Inflammatory macrophage treated with lipopolysaccharide for 4 hours (primary cell): ENCODE measurements around the gene XRCC2.
"Not testable (repeated sequence)": the region's sequence is repeated elsewhere in the genome, so short reads cannot be mapped to it uniquely, and the experiment has no call there.

Experiments used
- DNase-seq: peaks from one replicate; pipeline ENCODE4 v3.0.0-alpha.2; 2020

The XRCC2 gene

DNA sequence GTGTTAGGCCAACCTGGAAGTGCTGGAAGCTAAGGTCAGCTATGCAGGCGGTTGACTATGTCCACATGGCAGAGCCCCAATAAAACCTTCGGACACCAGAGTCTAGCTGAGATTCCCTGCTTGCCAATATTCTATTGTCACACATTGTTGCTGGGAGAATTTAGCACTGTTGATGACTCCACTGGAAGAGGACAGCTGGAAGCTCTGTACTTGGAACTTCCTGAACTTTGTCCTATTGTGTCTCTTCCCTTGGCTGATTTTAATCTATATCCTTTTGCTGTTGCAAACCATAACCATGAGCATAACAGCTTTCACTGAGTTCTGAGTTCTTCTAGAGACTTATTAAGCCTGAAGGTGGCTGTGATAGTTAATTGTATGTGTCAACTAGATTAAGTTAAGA lies 12.0 kb downstream of the XRCC2 start:
- no peak for DNase-seq

DNA sequence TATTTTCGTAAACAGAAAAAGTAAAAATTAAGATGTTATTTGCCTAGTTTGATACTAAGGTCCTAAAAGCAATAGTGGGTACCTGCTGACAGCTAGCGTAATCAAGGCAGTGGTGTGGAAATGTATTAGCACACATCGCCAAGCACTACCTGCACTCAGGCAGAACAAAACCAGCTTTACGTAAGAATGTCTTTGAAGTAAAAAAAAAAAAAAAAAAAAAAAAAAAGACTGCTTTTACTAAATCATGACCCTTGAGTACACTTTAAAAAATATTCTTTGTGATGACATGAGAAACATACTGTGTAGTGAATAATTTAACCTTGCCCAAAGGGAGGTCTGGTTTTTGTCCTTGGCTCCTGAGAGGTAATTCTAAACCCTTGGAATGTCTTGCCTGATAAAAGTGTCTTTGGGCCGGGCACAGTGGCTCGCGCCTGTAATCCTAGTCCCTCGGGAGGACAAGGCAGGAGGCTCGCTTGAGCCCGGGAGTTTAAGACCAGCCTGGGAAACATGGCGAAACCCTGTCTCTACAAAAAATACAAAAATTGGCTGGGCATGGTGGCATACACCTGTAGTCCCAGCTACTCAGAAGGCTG lies 12.7 kb downstream of the XRCC2 start:
- no peak for DNase-seq

DNA sequence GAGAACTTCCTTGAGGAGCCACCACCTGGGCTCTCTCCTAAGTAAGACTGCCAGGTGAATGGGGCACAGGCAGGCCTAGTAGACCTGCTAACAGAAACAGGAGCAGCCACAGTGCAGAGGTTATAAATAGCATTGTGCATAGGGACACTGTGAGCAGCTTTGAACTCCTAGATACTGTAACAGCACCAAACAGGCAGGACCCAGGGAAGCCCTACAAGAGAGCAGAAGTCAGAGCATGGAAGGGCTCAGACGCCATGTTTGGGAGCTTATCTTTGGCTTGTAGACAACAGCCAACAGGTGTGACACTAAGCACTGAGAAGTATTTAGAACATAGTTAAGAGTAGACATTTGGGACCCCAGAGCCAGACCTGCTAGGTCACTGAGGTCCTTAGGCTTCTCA lies 14.5 kb downstream of the XRCC2 start:
- DNase-seq, result no peak

GRCh38 chr7:152660021-152660420 lies 15.9 kb downstream of the XRCC2 start:
- DNase-seq, result no peak

GRCh38 chr7:152654971-152655370 lies 21.0 kb downstream of the XRCC2 start:
- no peak for DNase-seq

DNA sequence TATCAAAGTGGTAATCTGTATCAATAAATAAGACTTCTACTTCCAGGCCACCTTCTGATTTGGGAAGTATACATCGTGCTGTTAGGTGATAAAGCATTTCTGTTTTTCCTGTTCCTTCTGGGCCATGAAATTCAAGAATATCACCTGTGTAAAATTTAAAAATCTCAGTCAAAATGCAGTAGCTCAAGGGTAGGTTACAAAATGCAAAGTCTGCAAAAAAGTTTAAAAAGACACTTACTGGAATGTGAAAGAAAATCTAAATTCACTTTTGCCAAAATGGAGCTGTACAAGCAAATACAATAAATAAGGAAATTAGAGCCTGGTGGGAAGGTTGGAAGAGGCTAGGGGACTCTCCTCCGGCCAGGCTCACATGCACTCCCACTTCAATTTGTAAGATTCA lies 26.7 kb downstream of the XRCC2 start:
- no peak for DNase-seq

DNA sequence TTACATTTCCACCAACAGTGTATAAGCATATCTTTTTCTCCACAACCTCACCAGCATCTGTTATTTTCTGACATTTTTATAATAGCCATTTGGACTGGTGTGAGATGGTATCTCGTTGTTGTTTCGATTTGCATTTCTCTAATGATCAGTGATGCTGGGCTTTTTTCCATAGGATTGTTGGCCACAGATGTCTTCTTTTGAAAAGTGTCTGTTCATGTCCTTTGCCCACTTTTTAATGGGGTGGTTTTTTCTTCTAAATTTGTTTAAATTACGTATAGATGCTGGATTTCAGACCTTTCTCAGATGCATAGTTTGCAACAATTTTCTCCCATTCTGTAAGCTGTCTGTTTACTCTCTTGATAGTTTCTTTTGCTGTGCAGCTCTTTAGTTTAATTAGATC lies 28.9 kb downstream of the XRCC2 start:
- no peak for DNase-seq

- not testable (repeated sequence) for DNase-seq
These were observed 29.4 kb downstream of the XRCC2 start for GRCh38 chr7:152646579-152646978.

- no peak for DNase-seq
These were observed 31.9 kb downstream of the XRCC2 start for GRCh38 chr7:152643979-152644559.

GRCh38 chr7:152641384-152641783 lies 34.6 kb downstream of the XRCC2 start:
- no peak for DNase-seq

- DNase-seq, result no peak
These were observed 35.1 kb downstream of the XRCC2 start for GRCh38 chr7:152640829-152641228.

DNA sequence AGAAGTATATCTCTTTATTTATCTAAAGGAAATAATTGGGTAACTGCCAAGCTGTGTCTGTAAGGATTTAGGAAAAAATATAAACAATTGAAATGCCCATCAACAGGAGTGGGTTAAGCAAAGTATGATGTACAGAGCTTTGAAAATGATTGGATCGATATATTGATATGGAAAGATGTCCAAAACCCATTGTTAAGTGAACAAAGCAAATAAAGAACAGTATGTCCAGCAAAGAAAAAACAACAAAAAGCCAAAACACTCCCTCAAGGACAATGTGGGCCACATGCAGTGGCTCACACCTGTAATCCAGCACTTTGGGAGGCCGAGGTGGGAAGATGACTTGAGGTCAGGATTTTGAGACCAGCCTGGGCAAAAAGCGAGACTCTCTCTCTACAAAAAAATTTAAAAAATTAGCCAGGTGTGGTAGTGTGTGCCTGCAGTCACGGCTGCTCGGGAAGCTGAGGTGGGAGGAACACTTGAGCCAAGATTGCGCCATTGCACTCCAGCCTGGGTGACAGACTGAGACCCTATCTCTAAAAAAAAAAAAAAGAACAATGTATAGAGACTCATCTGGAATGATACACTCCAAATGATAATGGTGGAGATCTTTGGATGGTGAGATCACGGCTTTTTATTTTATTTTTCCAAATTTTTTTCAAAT lies 37.9 kb downstream of the XRCC2 start:
- no peak for DNase-seq

DNA sequence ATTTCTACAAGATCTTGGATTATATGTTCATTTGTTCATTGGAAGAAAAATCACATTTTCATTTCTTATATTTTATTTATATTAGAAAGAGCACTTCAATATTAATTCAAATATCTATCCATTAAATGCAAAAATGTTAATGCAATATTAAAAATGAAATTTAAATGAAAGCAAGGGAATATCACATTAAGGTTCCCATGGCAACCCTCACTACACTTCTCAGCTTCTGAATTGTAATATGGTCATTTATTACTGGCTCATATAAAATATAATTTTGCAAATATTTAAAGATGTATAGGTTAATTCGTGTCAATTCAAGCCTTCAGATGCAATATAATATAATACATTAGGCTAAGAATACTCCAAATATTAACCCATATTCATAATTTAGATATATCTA lies 38.8 kb downstream of the XRCC2 start:
- DNase-seq, result no peak

DNA sequence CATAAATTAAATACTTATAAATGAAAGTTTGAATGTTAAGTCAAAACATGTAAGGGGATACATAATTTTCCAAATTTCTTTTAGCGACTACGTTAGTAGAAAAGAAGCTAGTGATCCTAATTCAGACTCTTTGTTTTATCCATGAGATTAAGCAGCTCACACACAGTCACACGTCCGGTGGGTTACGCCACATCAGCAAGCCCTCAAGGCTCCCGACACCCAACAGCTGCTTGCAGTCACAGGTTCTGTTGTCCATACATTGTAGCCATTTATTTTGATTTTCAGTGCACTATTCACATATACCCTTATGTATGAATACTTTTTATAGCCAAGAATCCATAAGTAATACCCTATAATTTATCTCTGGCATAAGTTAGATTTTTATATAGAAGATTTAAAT lies 39.5 kb downstream of the XRCC2 start:
- DNase-seq, result no peak

DNA sequence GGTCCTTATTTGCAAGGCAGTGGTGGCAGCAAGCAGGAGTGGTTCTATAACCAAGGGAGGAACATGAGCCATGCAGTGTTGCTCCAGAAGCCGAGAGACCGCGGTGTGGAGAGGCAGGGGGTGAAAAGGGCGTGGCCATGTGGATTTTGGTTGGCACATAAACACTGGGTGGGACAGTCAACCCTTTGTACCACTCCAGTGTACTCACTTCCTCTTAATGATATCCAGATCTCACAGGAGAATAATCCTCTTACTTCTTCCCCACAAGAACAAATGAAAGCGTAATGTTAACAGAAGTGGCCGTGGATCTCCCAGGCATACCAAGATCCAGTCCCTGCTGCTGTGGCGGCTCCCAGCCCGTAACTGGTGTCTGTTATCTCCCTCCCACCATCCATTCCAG lies 42.4 kb downstream of the XRCC2 start:
- DNase-seq, result peak; percentile 1

GRCh38 chr7:152633072-152633471 lies 42.9 kb downstream of the XRCC2 start:
- no peak for DNase-seq

GRCh38 chr7:152628772-152629171 lies 47.2 kb downstream of the XRCC2 start:
- DNase-seq, result not testable (repeated sequence)

- DNase-seq, result no peak
These were observed 51.7 kb downstream of the XRCC2 start for GRCh38 chr7:152624228-152624627.

- DNase-seq, result no peak
These were observed 54.5 kb downstream of the XRCC2 start for GRCh38 chr7:152621426-152621825.

- no peak for DNase-seq
These were observed 56.8 kb downstream of the XRCC2 start for GRCh38 chr7:152619027-152619739.

DNA sequence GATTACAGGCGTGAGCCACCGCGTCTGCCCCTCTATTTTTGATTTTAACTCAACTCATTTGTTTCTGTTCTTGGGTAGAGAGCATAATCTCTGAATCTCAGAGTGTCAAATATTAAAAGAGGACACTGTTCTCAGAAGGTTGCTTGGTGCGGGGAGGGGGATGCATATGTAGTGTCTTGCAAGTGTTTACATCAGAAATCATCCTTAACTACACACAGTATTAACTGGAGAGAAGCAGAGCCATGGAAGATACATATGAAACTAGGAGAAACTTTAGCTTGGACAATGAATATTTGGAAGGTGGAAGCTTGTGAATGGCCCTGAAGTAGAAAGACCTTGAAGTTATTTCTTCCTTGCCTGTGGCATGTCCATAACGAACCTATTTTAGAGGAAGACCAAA lies 57.5 kb downstream of the XRCC2 start:
- no peak for DNase-seq

GRCh38 chr7:152617056-152617455 lies 58.9 kb downstream of the XRCC2 start:
- peak; percentile 39 for DNase-seq

DNA sequence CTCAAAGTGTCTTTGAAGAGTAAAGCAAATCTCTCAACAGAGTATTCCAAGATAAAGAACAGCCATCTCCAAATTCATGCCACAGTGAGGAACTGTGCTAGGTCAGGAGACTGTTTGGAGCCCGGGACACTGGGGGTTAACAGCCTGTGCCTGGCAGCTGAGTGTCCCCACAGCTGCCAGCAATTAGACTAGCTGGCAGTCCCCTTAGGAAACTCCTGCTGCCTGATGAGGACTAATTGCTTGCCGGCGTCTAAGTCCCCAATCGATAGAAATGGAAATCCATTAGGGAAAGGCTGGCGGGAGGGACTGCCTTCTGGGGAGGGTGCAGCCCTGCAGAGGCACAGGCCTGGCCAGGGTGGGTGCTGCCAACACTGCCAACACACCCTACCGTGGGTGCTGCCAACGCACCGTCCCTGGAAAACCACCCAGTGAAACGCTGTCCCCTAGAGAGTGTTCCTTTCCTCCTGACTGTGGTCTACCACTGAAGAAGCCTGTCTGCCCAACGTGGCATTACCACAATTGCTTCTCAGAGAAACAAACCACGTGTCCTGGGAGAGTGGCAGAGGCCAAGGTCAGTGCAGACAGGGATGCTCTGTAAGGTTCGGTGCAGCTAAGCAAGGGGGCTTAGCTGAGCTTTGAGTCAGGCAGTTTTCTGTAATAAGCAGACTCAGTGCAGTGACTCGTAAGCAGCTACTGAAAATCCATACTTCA lies 60.8 kb downstream of the XRCC2 start:
- no peak for DNase-seq
